ENCODE data around the gene KDM7A. TPM values are rescaled to one million over a fixed set of nuclear protein-coding genes. Genes with fewer than 3 reads are reported as not detected.

The KDM7A gene
- total RNA-seq, 2 donors from 2014 or later: 5.3 to 9.6 TPM

DNA sequence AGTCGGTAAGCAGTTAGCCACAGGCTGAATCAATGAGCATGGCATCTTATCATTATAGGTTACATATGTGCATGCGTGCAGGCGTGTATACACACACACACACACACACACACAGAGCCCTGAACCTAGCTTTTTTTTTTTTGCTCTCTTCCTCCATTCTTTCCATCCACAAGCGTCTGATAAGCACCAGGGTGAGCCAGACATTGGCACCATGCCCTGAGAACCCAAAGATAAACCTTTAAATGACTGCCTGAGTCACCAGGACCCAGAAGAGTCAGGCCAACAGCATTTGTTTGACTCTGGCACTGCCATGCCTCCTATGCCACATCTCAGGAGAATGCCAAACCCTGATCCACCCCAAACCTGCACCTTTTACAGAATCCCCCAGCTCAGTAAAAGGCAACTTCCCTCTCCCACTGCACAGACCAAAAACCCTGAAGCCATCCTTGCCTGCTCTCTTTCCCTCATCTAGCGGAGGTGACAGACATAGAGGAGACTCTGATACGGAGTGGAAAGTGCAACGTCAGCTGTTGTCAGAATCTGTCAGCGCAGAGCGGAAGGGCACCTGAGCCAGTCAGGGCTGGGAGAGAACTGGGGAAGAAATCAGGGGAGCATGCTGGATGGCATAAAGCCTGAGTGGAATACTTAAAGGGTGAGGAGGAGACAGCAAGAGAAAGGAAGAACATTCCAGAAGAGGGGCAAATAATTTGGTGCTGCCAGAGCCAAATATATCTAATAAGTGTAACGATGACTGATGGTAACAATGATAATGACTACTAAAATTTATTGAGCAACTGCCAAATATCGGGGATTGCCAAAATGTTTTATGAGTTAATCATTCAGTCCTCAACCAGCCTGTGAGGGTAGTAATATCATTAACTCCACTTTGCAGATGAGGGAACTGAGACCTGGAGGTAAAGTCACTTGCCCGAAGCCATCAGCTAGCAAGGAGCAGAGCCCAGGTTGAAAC lies 117.2 kb downstream of the KDM7A start:
- H3K4me1 ChIP-seq: peaks cover 41% of the 10 kb centered on the region
- no peaks in the 10 kb centered on the region for H3K36me3 ChIP-seq (replicated peaks in 1 of 2; ENCODE audit: insufficient read depth in 1 of 2, low read depth in 2 of 2)
- H3K4me3 ChIP-seq: no peak overlapping the region
- TF ChIP-seq, protein P1, sequence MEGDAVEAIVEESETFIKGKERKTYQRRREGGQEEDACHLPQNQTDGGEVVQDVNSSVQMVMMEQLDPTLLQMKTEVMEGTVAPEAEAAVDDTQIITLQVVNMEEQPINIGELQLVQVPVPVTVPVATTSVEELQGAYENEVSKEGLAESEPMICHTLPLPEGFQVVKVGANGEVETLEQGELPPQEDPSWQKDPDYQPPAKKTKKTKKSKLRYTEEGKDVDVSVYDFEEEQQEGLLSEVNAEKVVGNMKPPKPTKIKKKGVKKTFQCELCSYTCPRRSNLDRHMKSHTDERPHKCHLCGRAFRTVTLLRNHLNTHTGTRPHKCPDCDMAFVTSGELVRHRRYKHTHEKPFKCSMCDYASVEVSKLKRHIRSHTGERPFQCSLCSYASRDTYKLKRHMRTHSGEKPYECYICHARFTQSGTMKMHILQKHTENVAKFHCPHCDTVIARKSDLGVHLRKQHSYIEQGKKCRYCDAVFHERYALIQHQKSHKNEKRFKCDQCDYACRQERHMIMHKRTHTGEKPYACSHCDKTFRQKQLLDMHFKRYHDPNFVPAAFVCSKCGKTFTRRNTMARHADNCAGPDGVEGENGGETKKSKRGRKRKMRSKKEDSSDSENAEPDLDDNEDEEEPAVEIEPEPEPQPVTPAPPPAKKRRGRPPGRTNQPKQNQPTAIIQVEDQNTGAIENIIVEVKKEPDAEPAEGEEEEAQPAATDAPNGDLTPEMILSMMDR (IDR thresholded peaks at IDR 0.05): no peak
- no peak for TF ChIP-seq POLR2A (IDR thresholded peaks at IDR 0.05)
- peak; percentile 54 for ATAC-seq
- intact Hi-C loops (cut with DNase I): no loop called here
- no peaks in the 10 kb centered on the region for H3K9me3 ChIP-seq
- peak overlapping the region; percentile 46 to 95 (median 88) for H3K27ac ChIP-seq
- DNase-seq: peak; percentile 86 to 93 (median 92)
- WGBS, 2 donors: 24 to 30% methylated on average over 12 of the region's 12 CpGs
- no peaks in the 10 kb centered on the region for H3K27me3 ChIP-seq

DNA sequence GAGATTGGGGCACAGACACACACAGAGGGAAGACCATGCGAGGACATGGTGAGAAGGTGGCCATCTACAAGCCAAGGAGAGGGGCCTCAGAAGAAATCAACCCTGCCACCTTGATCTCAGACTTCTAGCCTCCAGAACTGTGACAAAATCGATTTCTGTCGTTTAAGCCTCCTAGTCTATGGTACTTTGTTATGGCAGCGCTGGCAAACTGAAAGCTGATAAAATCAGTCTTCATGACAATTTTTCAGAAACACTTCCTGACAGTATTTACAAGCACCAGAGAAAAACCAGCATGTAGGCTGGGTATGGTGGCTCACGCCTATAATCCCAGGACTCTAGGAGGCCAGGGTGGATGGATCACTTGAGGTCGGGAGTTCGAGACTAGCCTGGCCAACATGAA lies 118.3 kb downstream of the KDM7A start:
- H3K9me3 ChIP-seq: no peaks in the 10 kb centered on the region
- TF ChIP-seq POLR2A (IDR thresholded peaks at IDR 0.05): no peak
- TF ChIP-seq, protein P1 (IDR thresholded peaks at IDR 0.05): no peak
- H3K36me3 ChIP-seq (replicated peaks in 1 of 2; ENCODE audit: insufficient read depth in 1 of 2, low read depth in 2 of 2): no peaks in the 10 kb centered on the region
- no peak for DNase-seq
- H3K27me3 ChIP-seq: no peaks in the 10 kb centered on the region
- H3K4me3 ChIP-seq: no peak overlapping the region
- intact Hi-C loops (cut with DNase I): no loop called here
- H3K27ac ChIP-seq: peak overlapping the region in 3 of 4 donors; percentile 13 to 95 (median 93)
- H3K4me1 ChIP-seq: peaks cover 40% of the 10 kb centered on the region
- ATAC-seq: no peak
- WGBS, 2 donors: 72 to 77% methylated on average over 7 of the region's 7 CpGs

DNA sequence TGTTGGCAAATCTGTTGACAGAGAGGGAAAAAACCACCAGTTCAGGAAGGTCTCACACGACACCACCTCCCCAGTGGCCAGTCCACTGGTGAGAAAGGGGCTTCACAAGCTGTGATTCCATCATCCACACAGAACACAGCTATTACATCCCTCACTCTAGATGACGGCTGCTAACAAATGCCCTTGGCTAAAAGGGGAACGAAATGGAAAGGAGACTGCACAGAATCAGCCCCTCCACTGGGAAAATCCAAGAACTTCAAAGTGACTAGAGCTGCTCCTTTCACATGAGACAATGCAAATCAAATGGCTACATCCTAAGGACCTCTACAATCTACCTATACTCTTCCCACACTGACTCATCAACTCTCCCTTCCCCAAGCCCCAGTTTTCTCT lies 119.6 kb downstream of the KDM7A start:
- intact Hi-C loops (cut with DNase I): no loop called here
- no peak for DNase-seq
- no peak overlapping the region for H3K4me3 ChIP-seq
- H3K4me1 ChIP-seq: peaks cover 36% of the 10 kb centered on the region
- no peaks in the 10 kb centered on the region for H3K27me3 ChIP-seq
- H3K27ac ChIP-seq: no peak overlapping the region
- 90 to 100% methylated on average over 3 of the region's 3 CpGs for WGBS, 2 donors
- no peaks in the 10 kb centered on the region for H3K36me3 ChIP-seq (replicated peaks in 1 of 2; ENCODE audit: insufficient read depth in 1 of 2, low read depth in 2 of 2)
- no peaks in the 10 kb centered on the region for H3K9me3 ChIP-seq
- ATAC-seq: no peak
- TF ChIP-seq, protein P1 (IDR thresholded peaks at IDR 0.05): no peak
- TF ChIP-seq POLR2A (IDR thresholded peaks at IDR 0.05): no peak

DNA sequence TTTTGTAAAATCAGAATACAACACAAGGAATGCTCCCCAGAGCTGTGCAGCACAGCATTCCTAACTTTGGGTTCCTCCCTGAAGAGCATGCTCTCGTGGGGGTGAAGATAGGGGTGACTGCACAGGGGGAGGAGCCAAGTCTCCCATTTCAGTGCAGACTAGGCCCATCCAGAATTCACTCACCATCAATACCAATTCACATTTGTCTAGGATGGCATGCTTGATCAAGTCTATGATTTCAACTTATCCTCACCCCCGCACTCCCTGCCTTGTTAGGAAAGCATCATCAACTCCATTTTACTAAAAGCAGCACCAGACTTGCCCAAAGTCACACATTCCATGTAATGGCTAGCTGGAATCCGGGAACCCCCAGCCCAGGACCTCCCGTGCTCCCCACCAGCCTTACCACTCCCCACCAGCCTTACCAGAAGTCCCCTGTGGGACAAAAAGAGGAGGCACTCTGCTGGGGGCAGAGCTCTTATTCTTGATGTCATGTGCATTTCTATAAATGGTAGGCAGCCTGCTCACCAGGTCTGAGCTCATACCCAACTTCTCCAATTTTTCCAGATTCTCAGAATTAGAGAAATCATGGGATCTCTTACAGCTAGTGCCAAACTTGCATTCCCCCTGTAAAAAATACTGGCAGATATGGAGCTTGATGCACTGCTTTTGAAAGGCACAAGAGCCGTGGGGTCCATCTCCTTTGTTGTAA lies 120.2 kb downstream of the KDM7A start:
- Histone ChIP-seq H3K4me1 (peaks cover 34% of the 10 kb centered on the region), H3K27ac (no peak overlapping the region), H3K36me3 (replicated peaks in 1 of 2; ENCODE audit: insufficient read depth in 1 of 2, low read depth in 2 of 2) (no peaks in the 10 kb centered on the region), H3K9me3 (no peaks in the 10 kb centered on the region), H3K27me3 (no peaks in the 10 kb centered on the region), H3K4me3 (no peak overlapping the region)
- TF ChIP-seq, protein P1 (IDR thresholded peaks at IDR 0.05): no peak
- TF ChIP-seq POLR2A (IDR thresholded peaks at IDR 0.05): no peak
- ATAC-seq: no peak
- DNase-seq: no peak
- 99% methylated on average over 5 of the region's 5 CpGs for WGBS, 2 donors
- intact Hi-C loops (cut with DNase I): no loop called here
